Suprapubic skin (tissue), 4 donors: ENCODE measurements around the gene ARHGAP12. TPM values are rescaled to one million over a fixed set of nuclear protein-coding genes. Genes with fewer than 3 reads are reported as not detected.
A peak's percentile ranks its signal among the peaks of the same experiment; 100 is the strongest.

Experiments
- DNase-seq, 2 donors: peaks; one replicate each; pipeline ENCODE4 v3.0.0-alpha.2; 2019; ENCODE audit warnings: low spot score in 2 of 2
- H3K27ac ChIP-seq: fragments of 200-600 bp; sonication (generic); one replicate; pipeline ENCODE4 v1.5.1; 2019
- H3K27me3 ChIP-seq: fragments of 200-600 bp; sonication (generic); one replicate; pipeline ENCODE4 v1.5.1; 2019
- H3K36me3 ChIP-seq: fragments of 200-600 bp; sonication (generic); one replicate; pipeline ENCODE4 v1.5.1; 2019
- H3K4me1 ChIP-seq: fragments of 200-600 bp; sonication (generic); one replicate; pipeline ENCODE4 v1.5.1; 2019
- H3K4me3 ChIP-seq: fragments of 200-600 bp; sonication (generic); one replicate; pipeline ENCODE4 v1.5.1; 2019; ENCODE audit warnings: mild to moderate bottlenecking
- H3K9me3 ChIP-seq: fragments of 200-600 bp; sonication (generic); one replicate; pipeline ENCODE4 v1.5.1; 2019
- CTCF ChIP-seq, 2 donors: fragments of 200-600 bp in 1 of 2; fragments of 450-650 bp in 1 of 2; sonication (generic) in 1 of 2; IDR thresholded peaks; one replicate each; pipeline ENCODE4 v1.5.1; 2016 to 2019; ENCODE audit warnings: antibody characterized with exemption in 2 of 2, mild to moderate bottlenecking in 1 of 2, moderate library complexity in 1 of 2
- EP300 ChIP-seq: sonication (generic); formaldehyde crosslinking; IDR thresholded peaks from one replicate; pipeline ENCODE4 v1.6.1; 2017; ENCODE audit warnings: antibody characterized with exemption
- POLR2A ChIP-seq, 2 donors: fragments of 450-650 bp; IDR thresholded peaks; one replicate each; pipeline ENCODE4 v1.6.1; 2017; ENCODE audit warnings: antibody characterized with exemption in 2 of 2, mild to moderate bottlenecking in 2 of 2, moderate library complexity in 2 of 2
- POLR2AphosphoS5 ChIP-seq, 3 donors: sonication (generic); formaldehyde crosslinking; IDR thresholded peaks; one replicate each; pipeline ENCODE4 v1.6.1; 2017; ENCODE audit warnings: antibody characterized with exemption in 3 of 3
- WGBS: methylation state at CpG from one replicate; pipeline ENCODE4 v1.1.5; 2018; 5-methylcytosine and 5-hydroxymethylcytosine counted together
- total RNA-seq, 4 donors: library from RNA; depleted of rRNA; stranded (reverse); fragments of >200 nt; gene quantifications; one replicate each; pipeline ENCODE4 v1.1.0, GENCODE V29; 2016

The ARHGAP12 gene
- total RNA-seq, 4 donors from 2014 or later, result 25.7 to 64.5 (median 39.5) TPM

GRCh38 chr10:31758495-31758894 is 170.1 kb downstream of the ARHGAP12 start:
- no peak for DNase-seq
- Histone ChIP-seq H3K4me1 (peaks cover 49% of the 10 kb centered on the region), H3K9me3 (no peaks in the 10 kb centered on the region), H3K27ac (peak overlapping the region; percentile 97), H3K4me3 (peak overlapping the region; percentile 89), H3K27me3 (no peaks in the 10 kb centered on the region), H3K36me3 (no peaks in the 10 kb centered on the region)
- peak in 1 of 3 donors; percentile 21 for TF ChIP-seq POLR2AphosphoS5 (IDR thresholded peaks at IDR 0.05)
- no peak for TF ChIP-seq CTCF (IDR thresholded peaks at IDR 0.05)
- 50% methylated on average over 5 of the region's 5 CpGs for WGBS

DNA sequence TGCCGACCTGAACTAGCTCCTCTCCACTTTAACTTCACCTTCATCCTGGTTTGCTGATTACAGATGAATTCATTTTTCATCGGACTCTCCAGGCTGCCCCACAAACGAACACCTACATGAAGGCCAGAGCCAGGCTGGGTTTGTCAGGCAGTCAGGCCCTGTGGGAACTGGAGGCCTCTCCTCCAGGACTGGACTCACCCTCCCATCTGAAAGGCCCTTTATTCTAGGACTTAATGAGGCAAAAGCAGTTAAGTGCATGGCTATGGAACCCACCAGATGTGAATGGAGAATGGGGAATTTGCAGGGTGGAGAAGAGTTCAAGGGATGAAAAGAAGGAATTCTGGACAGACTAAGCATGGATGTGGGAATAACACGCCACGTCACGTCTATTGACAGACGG is 170.8 kb downstream of the ARHGAP12 start:
- Histone ChIP-seq H3K27ac (peak overlapping the region; percentile 97), H3K9me3 (no peaks in the 10 kb centered on the region), H3K36me3 (no peaks in the 10 kb centered on the region), H3K4me3 (no peak overlapping the region), H3K27me3 (no peaks in the 10 kb centered on the region), H3K4me1 (peaks cover 49% of the 10 kb centered on the region)
- 55% methylated on average over 6 of the region's 7 CpGs for WGBS
- DNase-seq, result no peak
- TF ChIP-seq POLR2A (IDR thresholded peaks at IDR 0.05) (no peak), EP300 (no peak), CTCF (IDR thresholded peaks at IDR 0.05) (no peak), POLR2AphosphoS5 (IDR thresholded peaks at IDR 0.05) (no peak)

DNA sequence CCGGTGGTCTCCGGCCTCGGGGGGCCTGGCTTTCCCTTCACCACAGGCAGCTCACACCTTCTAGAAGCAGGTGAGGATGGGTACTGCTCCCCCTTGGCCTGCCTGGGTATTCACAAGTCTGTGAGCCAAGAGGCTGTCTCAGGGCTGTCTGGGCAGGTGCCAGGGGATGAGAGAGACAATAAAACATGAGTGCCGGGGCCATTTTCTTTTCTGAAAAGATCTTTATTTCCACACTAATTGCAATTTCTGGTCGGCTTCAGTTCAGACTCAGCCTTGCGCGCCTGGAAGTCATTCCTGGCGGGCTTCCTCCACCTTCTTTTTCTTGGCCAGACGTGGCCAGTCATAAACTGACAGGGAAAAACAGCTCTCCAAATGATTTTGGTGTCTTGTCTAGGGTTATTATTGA is 171.2 kb downstream of the ARHGAP12 start:
- no peak for TF ChIP-seq POLR2AphosphoS5 (IDR thresholded peaks at IDR 0.05)
- TF ChIP-seq POLR2A (IDR thresholded peaks at IDR 0.05), result no peak
- TF ChIP-seq EP300, result no peak
- TF ChIP-seq CTCF (IDR thresholded peaks at IDR 0.05), result no peak
- H3K36me3 ChIP-seq, result no peaks in the 10 kb centered on the region
- H3K27me3 ChIP-seq, result no peaks in the 10 kb centered on the region
- peak overlapping the region; percentile 97 for H3K27ac ChIP-seq
- no peaks in the 10 kb centered on the region for H3K9me3 ChIP-seq
- no peak overlapping the region for H3K4me3 ChIP-seq
- H3K4me1 ChIP-seq, result peaks cover 49% of the 10 kb centered on the region
- DNase-seq, result no peak
- 43% methylated on average over 9 of the region's 9 CpGs for WGBS

DNA sequence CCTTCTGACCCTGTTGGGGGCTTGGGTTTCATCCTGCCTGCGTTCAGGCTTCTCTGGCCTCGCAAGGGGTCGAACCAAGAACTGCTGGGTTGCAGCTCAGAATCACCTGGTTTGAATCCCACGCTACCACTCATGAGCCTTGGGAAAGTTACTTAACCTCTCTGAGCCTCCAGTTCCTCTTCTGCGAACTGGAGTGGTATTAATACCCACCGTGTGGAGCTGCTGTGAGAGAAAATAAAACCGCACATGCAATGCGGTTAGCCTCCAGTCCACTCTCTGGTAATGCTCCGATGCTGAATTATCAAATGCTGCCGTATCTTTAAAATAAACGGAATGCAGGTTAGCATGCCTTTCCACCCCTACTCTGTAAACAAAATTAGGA is 171.9 kb downstream of the ARHGAP12 start:
- DNase-seq, result no peak
- Histone ChIP-seq H3K27ac (no peak overlapping the region), H3K4me3 (no peak overlapping the region), H3K4me1 (peaks cover 49% of the 10 kb centered on the region), H3K9me3 (no peaks in the 10 kb centered on the region), H3K27me3 (no peaks in the 10 kb centered on the region), H3K36me3 (no peaks in the 10 kb centered on the region)
- WGBS, result 71% methylated on average over 11 of the region's 11 CpGs
- TF ChIP-seq EP300 (no peak), POLR2AphosphoS5 (IDR thresholded peaks at IDR 0.05) (no peak), CTCF (IDR thresholded peaks at IDR 0.05) (no peak), POLR2A (IDR thresholded peaks at IDR 0.05) (no peak)

DNA sequence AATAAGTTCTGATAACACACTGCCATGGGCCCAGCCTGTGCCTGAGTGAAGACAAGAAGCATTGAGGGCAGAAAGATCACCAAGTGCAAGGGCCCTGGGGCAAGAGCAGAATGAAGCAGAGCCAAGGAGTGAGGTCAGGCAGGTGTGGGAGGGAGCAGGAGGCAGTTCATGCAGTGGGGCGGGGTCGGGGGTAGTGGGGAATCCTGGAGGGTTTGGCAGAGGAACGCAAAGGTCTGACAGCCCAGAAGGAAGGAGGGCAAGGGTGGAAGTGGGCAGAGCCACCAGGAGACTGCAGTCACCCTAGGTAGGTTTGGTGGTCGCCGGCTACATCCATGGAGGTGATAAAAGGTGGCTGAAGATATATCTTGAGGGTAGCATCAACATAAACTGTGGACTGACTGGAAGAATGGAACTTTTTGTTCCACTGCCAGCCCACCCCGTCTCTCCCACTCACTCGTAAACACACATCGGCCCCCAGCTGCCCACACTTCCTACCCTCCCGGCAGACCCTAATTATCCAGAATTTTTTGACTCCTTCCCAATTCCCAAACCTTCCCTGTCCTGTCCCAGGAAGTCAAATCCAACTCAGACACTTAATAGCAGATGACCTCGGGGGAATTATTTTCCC is 172.4 kb downstream of the ARHGAP12 start:
- H3K36me3 ChIP-seq, result no peaks in the 10 kb centered on the region
- no peak for DNase-seq
- no peak overlapping the region for H3K27ac ChIP-seq
- H3K27me3 ChIP-seq, result no peaks in the 10 kb centered on the region
- WGBS, result 64% methylated on average over 10 of the region's 10 CpGs
- H3K4me1 ChIP-seq, result peaks cover 49% of the 10 kb centered on the region
- no peaks in the 10 kb centered on the region for H3K9me3 ChIP-seq
- no peak for TF ChIP-seq POLR2AphosphoS5 (IDR thresholded peaks at IDR 0.05)
- no peak for TF ChIP-seq POLR2A (IDR thresholded peaks at IDR 0.05)
- no peak for TF ChIP-seq EP300
- no peak for TF ChIP-seq CTCF (IDR thresholded peaks at IDR 0.05)
- no peak overlapping the region for H3K4me3 ChIP-seq

Other genes starting within 250 kb of the ARHGAP12 start
- gene KIF5B, start 127.6 kb upstream of the ARHGAP12 start, total RNA-seq, result 100 to 1,000 TPM in 1 of 4 donors, 10 to 100 TPM in 3; 69.6 to 104 (median 75.2) TPM